K562 (cell line): Measurements from ENCODE around the gene TMEM176A. TPM values are rescaled to one million over a fixed set of nuclear protein-coding genes. Genes with fewer than 3 reads are reported as not detected.

Source experiments
- ATAC-seq: fragments of 200-7000 bp; cut with Tn5 transposase; 3 replicates; pipeline ENCODE4 v1.9.1; 2020; ENCODE audit warnings: moderate library complexity
- BruUV-seq: library from RNA; stranded (reverse); fragments of 400-500 nt; replicated peaks from 2 replicates; lab custom pipeline; 2021; lab: Mats Ljungman, UMichigan
- CTCF ChIA-PET: fragments of 300-600 bp; formaldehyde crosslinking; extraction: SDS; loops from one replicate; lab custom pipeline; 2021; ENCODE audit warnings: low intra/inter-chr PET ratio; lab: Yijun Ruan, JAX
- POLR2A ChIA-PET: fragments of 300-600, 350-650 bp; sonication (Branson Sonifier 250); formaldehyde crosslinking; extraction: SDS; loops from one replicate; lab custom pipeline; 2021; ENCODE audit warnings: antibody characterized with exemption, inconsistent platforms; lab: Yijun Ruan, JAX
- DNase-seq, 4 experiments: peaks; one replicate each; pipeline versions ENCODE4 v3.0.0 to v3.0.0-alpha.2; 2011 to 2018; ENCODE audit warnings: low spot score in 3 of 4, mixed read lengths in 3 of 4; ENCODE audit errors: extremely low read depth in 1 of 4
- FAIRE-seq: peaks from 2 replicates; lab custom pipeline; 2011; peaks lifted over from hg19 to GRCh38; lab: Jason Lieb, UNC
- H2AFZ ChIP-seq: 2 replicates; pipeline ENCODE4 v1.6.0; 2011; ENCODE audit warnings: low read depth, low read length, control low read depth, inconsistent platforms
- H3K27ac ChIP-seq: fragments of 200-600 bp; 3 replicates; pipeline ENCODE4 v1.8.0; 2011; ENCODE audit warnings: low read depth, mild to moderate bottlenecking, control low read depth, inconsistent platforms, low read length, moderate library complexity, mixed read lengths; ENCODE audit errors: extremely low read depth
- H3K27me3 ChIP-seq, 2 experiments: fragments of 300-600 bp in 1 of 2; 2 replicates in 1 of 2; 3 replicates in 1 of 2; pipeline versions ENCODE4 v1.6.0 to v1.8.0; 2011; ENCODE audit warnings: inconsistent platforms in 2 of 2, low read length in 2 of 2, mild to moderate bottlenecking in 1 of 2, mixed read lengths in 1 of 2, moderate library complexity in 1 of 2; ENCODE audit not compliant: control insufficient read depth in 2 of 2, insufficient read depth in 2 of 2
- H3K36me3 ChIP-seq: fragments of 300-600 bp; 3 replicates; pipeline ENCODE4 v1.8.0; 2011; ENCODE audit warnings: mild to moderate bottlenecking, low read length, inconsistent platforms; ENCODE audit not compliant: control insufficient read depth, insufficient read depth
- H3K4me1 ChIP-seq, 2 experiments: fragments of 200-600 bp in 1 of 2; replicated peaks in 1 of 2; 2 replicates in 1 of 2; 3 replicates in 1 of 2; pipeline versions ENCODE4 v1.5.1 to v1.8.0; 2011; ENCODE audit warnings: inconsistent platforms in 2 of 2, low read length in 2 of 2, mild to moderate bottlenecking in 1 of 2, mixed read lengths in 1 of 2, moderate library complexity in 1 of 2; ENCODE audit not compliant: control insufficient read depth in 2 of 2, insufficient read depth in 2 of 2
- H3K4me2 ChIP-seq: 2 replicates; pipeline ENCODE4 v1.6.1; 2011; ENCODE audit warnings: low read length, control low read depth, inconsistent platforms, mixed read lengths; ENCODE audit not compliant: insufficient read depth
- H3K4me3 ChIP-seq: fragments of 200-600 bp; sonication (generic), shearing (Covaris generic); 2 replicates; pipeline ENCODE4 v1.5.1; 2016; ENCODE audit warnings: control low read depth, inconsistent platforms
- H3K79me2 ChIP-seq: fragments of 200-600 bp; 3 replicates; pipeline ENCODE4 v1.8.0; 2011; ENCODE audit warnings: low read length, inconsistent platforms; ENCODE audit not compliant: control insufficient read depth, insufficient read depth
- H3K9ac ChIP-seq, 2 experiments: 2 replicates each; pipeline versions ENCODE4 v1.6.0 to v1.6.1; 2011; ENCODE audit warnings: low read depth in 2 of 2, low read length in 2 of 2, control low read depth in 1 of 2, inconsistent platforms in 1 of 2, mild to moderate bottlenecking in 1 of 2, mixed read lengths in 1 of 2; ENCODE audit not compliant: insufficient read depth in 1 of 2
- H3K9me1 ChIP-seq: one replicate; pipeline ENCODE4 v1.6.0; 2011; ENCODE audit warnings: inconsistent platforms, mild to moderate bottlenecking, low read length, moderate library complexity; ENCODE audit not compliant: control insufficient read depth, insufficient read depth
- H3K9me3 ChIP-seq: replicated peaks from 2 replicates; pipeline ENCODE4 v1.5.1; 2011; ENCODE audit warnings: low read depth, low read length, inconsistent platforms; ENCODE audit not compliant: control insufficient read depth, insufficient read depth
- H4K20me1 ChIP-seq: replicated peaks from 2 replicates; pipeline ENCODE4 v1.6.1; 2011; ENCODE audit warnings: low read length, inconsistent platforms, mixed read lengths; ENCODE audit not compliant: control insufficient read depth, insufficient read depth
- LEF1 ChIP-seq: fragments of 450-650 bp; IDR thresholded peaks from 2 replicates; pipeline ENCODE4 v1.6.1; 2016; ENCODE audit warnings: mild to moderate bottlenecking
- POLR2A ChIP-seq: fragments of 450-650 bp; conservative IDR thresholded peaks from 2 replicates; pipeline ENCODE4 v1.6.1; 2016
- SAFB2 ChIP-seq: fragments of 200-400 bp; formaldehyde crosslinking; IDR thresholded peaks from 2 replicates; pipeline ENCODE4 v1.6.1; 2018; ENCODE audit warnings: borderline replicate concordance, low read length, low read depth, moderate library complexity; ENCODE audit not compliant: severe bottlenecking
- ZNF133 ChIP-seq: fragments of 250-450 bp; sonication (Bioruptor Pico); IDR thresholded peaks from 2 replicates; pipeline ENCODE4 v1.4.0; 2020; ENCODE audit warnings: mild to moderate bottlenecking
- ZNF75A ChIP-seq: fragments of 450-650 bp; formaldehyde crosslinking; IDR thresholded peaks from 2 replicates; pipeline ENCODE4 v1.4.0; 2020; ENCODE audit warnings: mild to moderate bottlenecking
- ZNF77 ChIP-seq: fragments of 250-450 bp; sonication (Bioruptor Pico); IDR thresholded peaks from 2 replicates; pipeline ENCODE4 v1.5.0; 2020
- WGBS: fragments of 100-300 bp; shearing (Covaris generic); methylation state at CpG from one replicate; pipeline ENCODE4 v1.1.6; 2016; ENCODE audit warnings: low coverage, mixed read lengths; ENCODE audit not compliant: insufficient coverage; ENCODE audit errors: missing lambda C conversion rate; 5-methylcytosine and 5-hydroxymethylcytosine counted together
- in situ Hi-C: fragments of 300-500 bp; cut with MboI; formaldehyde crosslinking; loops from 4 replicates; pipeline ENCODE4 v1.15.0; 2018; ENCODE audit warnings: inconsistent platforms, mixed read lengths
- intact Hi-C: fragments of 100-400 bp; cut with micrococcal nuclease; formaldehyde crosslinking; loops from 2 replicates; pipeline ENCODE4 v1.14.2; 2022
- polyA plus RNA-seq, 8 experiments: library from polyadenylated mRNA; depleted of rRNA in 4 of 8; stranded (reverse) in 5 of 8; unstranded in 3 of 8; fragments of >200 nt; fragmentation: Nextera tagmentation in 2 of 8; fragmentation: Illumina TruSeq in 1 of 8; extraction: Ambion mirVana in 2 of 8; extraction: Trizol in 1 of 8; gene quantifications; 2 replicates each; pipeline versions ENCODE4 v1.2.1 to v1.2.3, GENCODE V29; 2011 to 2014; ENCODE audit warnings: inconsistent platforms in 1 of 8, missing spikeins in 1 of 8
- total RNA-seq, 7 experiments: library from RNA; depleted of rRNA in 6 of 7; stranded (reverse); fragments of >200 nt in 6 of 7; fragmentation: Illumina TruSeq in 2 of 7; extraction: Trizol in 2 of 7; gene quantifications; 2 replicates each; pipeline versions ENCODE4 v1.2.1 to v1.2.3, GENCODE V29; 2011 to 2021; ENCODE audit warnings: low replicate concordance in 1 of 7
- TF ChIP-seq, protein P1 (sequence below): sonication (generic); formaldehyde crosslinking; IDR thresholded peaks from 2 replicates; pipeline ENCODE4 v1.8.0; 2022; ENCODE audit warnings: mild to moderate bottlenecking, low read depth, missing genetic modification reagents

TMEM176A gene
- total and polyA plus RNA-seq, 9 of the 15 experiments (the other 6 are each of a cell fraction or from before 2014, with no cell fraction given): 0.31 TPM; not detected in 8

DNA sequence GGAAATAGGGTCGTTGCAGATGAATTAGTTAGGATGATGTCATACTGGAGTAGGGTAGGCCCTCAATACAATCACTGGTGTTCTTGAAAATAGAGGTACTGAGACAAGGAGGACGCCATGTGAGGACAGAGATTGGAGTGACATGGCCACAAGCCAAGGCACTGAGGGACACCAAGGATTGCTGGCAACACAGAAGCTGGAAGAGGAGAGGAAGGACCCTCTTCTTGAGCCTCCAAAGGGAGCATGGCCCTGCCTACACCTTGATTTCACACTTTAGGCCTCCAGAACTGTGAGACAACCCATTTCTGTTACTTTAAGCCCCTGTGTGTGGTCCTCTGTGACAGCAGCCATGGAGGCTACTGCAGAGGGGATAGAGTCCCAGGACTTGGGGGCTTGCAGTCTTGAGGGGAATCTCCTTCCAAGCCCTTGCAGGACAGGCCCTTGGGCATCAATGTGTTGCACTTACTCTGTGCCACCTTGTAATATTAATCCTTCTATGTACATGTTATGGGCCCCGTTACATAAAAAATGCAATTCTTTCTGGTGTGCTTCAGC is 48.1 kb downstream of the TMEM176A start:
- DNase-seq (no peak), FAIRE-seq (no peak), ATAC-seq (no peak)
- peaks cover 9% of the 10 kb centered on the region; the same call in 1 of the 2 replicates for H4K20me1 ChIP-seq
- POLR2A ChIA-PET: no interaction called here
- TF ChIP-seq ZNF75A (no peak), POLR2A (no peak), LEF1 (no peak), SAFB2 (no peak), ZNF133 (CRISPR knock-in tag) (no peak), ZNF77 (CRISPR knock-in tag) (no peak)
- TF ChIP-seq, protein P1, sequence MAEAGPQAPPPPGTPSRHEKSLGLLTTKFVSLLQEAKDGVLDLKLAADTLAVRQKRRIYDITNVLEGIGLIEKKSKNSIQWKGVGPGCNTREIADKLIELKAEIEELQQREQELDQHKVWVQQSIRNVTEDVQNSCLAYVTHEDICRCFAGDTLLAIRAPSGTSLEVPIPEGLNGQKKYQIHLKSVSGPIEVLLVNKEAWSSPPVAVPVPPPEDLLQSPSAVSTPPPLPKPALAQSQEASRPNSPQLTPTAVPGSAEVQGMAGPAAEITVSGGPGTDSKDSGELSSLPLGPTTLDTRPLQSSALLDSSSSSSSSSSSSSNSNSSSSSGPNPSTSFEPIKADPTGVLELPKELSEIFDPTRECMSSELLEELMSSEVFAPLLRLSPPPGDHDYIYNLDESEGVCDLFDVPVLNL (CRISPR knock-in tag): no peak
- BruUV-seq: no TSS peak
- CTCF ChIA-PET: no interaction called here
- 0% methylated on average over 3 of the region's 3 CpGs for WGBS
- H3K9me1 ChIP-seq: no peaks in the 10 kb centered on the region
- H2AFZ ChIP-seq: no peak overlapping the region
- no peaks in the 10 kb centered on the region for H3K4me1 ChIP-seq
- intact Hi-C loops (no loop called here), in situ Hi-C loops (no loop called here)
- no peaks in the 10 kb centered on the region for H3K9me3 ChIP-seq
- no peak overlapping the region for H3K4me3 ChIP-seq
- H3K79me2 ChIP-seq: no peaks in the 10 kb centered on the region
- H3K9ac ChIP-seq: no peak overlapping the region
- H3K36me3 ChIP-seq: no peaks in the 10 kb centered on the region
- peaks cover 73 to 77% of the 10 kb centered on the region in 2 experiments for H3K27me3 ChIP-seq
- no peak overlapping the region for H3K27ac ChIP-seq
- H3K4me2 ChIP-seq: no peak overlapping the region
